A673 (cell line): ENCODE measurements around the gene EVA1A. TPM values are rescaled to one million over a fixed set of nuclear protein-coding genes. Genes with fewer than 3 reads are reported as not detected.

Experiments used
- BruUV-seq: library from RNA; stranded (reverse); fragments of 400-500 nt; replicated peaks from 2 replicates; lab custom pipeline; 2021; lab: Mats Ljungman, UMichigan
- CTCF ChIA-PET: fragments of 300-600 bp; sonication (Branson Sonifier 250); formaldehyde crosslinking; loops from one replicate; lab custom pipeline; 2022; ENCODE audit warnings: antibody characterized with exemption; lab: Charles Lee
- POLR2A ChIA-PET: fragments of 300-600 bp; sonication (Branson Sonifier 250); formaldehyde crosslinking; loops from one replicate; lab custom pipeline; 2022; ENCODE audit warnings: antibody characterized with exemption; ENCODE audit not compliant: low non-redundant PET; lab: Charles Lee
- DNase-seq: peaks from one replicate; pipeline ENCODE4 v3.0.0-alpha.2; 2015; ENCODE audit warnings: low spot score
- H3K27ac ChIP-seq: fragments of 200-600 bp; sonication (generic); 2 replicates; pipeline ENCODE4 v1.5.1; 2016; ENCODE audit warnings: mixed run types, low read depth, mild to moderate bottlenecking, mixed read lengths, antibody characterized with exemption, low read length; ENCODE audit not compliant: poor library complexity, severe bottlenecking
- H3K27me3 ChIP-seq: fragments of 200-600 bp; sonication (generic); replicated peaks from 2 replicates; pipeline ENCODE4 v1.6.1; 2017; ENCODE audit warnings: mixed run types, low read depth, mild to moderate bottlenecking, mixed read lengths, antibody characterized with exemption, low read length; ENCODE audit not compliant: insufficient read depth, poor library complexity
- H3K36me3 ChIP-seq: fragments of 200-600 bp; sonication (generic); 2 replicates; pipeline ENCODE4 v1.6.1; 2016; ENCODE audit warnings: mixed run types, mild to moderate bottlenecking, mixed read lengths, antibody characterized with exemption, low read length; ENCODE audit not compliant: insufficient read depth, poor library complexity, severe bottlenecking
- H3K4me1 ChIP-seq: fragments of 200-600 bp; sonication (generic); 2 replicates; pipeline ENCODE4 v1.6.1; 2017; ENCODE audit warnings: mixed run types, mild to moderate bottlenecking, mixed read lengths, antibody characterized with exemption, low read length; ENCODE audit not compliant: insufficient read depth, poor library complexity, severe bottlenecking
- H3K4me3 ChIP-seq: fragments of 200-600 bp; sonication (generic); 2 replicates; pipeline ENCODE4 v1.5.1; 2016; ENCODE audit warnings: low read depth, mixed run types, mild to moderate bottlenecking, mixed read lengths, low read length; ENCODE audit not compliant: poor library complexity, severe bottlenecking
- H3K9me3 ChIP-seq: fragments of 200-600 bp; sonication (generic); 2 replicates; pipeline ENCODE4 v1.6.1; 2016; ENCODE audit warnings: mixed run types, low read depth, mild to moderate bottlenecking, mixed read lengths, antibody characterized with exemption, low read length; ENCODE audit not compliant: poor library complexity, severe bottlenecking
- CTCF ChIP-seq: fragments of 300-800, 200-600 bp; sonication (generic); conservative IDR thresholded peaks from 2 replicates; pipeline ENCODE4 v1.5.1; 2017; ENCODE audit warnings: low read depth, mild to moderate bottlenecking, antibody characterized with exemption, low read length, moderate library complexity, mixed read lengths
- EZH2 ChIP-seq: fragments of 200-600 bp; sonication (generic); IDR thresholded peaks from 2 replicates; pipeline ENCODE4 v1.6.1; 2017; ENCODE audit warnings: borderline replicate concordance, low read depth, mild to moderate bottlenecking, mixed read lengths, antibody characterized with exemption, low read length; ENCODE audit not compliant: poor library complexity, severe bottlenecking
- intact Hi-C: fragments of 100-400 bp; cut with micrococcal nuclease; formaldehyde crosslinking; loops from one replicate; pipeline ENCODE4 v1.10.0; 2022; ENCODE audit not compliant: unreplicated experiment
- total RNA-seq: library from RNA; stranded (reverse); gene quantifications from 2 replicates; pipeline ENCODE4 v1.2.3, GENCODE V29; 2021

Gene EVA1A
- total RNA-seq, 1 experiment from 2014 or later: 4.3 TPM

DNA sequence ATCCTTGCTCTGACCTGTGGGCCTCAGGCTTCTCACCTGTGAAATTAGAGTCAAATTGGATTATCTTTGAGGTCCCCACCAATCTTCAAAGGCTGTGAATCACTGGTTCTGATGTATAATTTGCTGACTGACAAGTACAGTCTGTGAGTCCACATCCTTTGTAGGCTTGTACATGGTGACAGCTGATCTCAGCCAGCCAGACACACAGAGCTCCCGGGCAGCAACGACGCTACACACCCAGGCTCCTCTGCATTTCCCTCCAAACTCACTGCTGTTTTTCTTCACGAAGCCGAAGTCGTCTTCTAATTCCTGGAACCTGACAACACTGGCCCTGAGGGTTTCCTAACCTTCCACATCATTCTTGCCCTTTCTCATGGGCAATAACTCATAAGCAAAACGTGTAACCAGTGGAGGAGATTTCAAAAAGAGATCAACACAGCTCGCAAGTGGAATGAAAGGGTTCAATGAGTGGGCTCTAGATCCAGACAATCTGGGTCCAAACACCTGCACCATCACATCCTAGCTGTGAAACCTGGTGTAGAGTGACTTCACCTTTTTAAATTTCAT, 37.9 kb upstream of the EVA1A start:
- BruUV-seq: no TSS peak
- Histone ChIP-seq H3K27me3 (no peaks in the 10 kb centered on the region), H3K36me3 (no peaks in the 10 kb centered on the region), H3K27ac (no peak overlapping the region), H3K4me1 (peaks cover 24% of the 10 kb centered on the region), H3K9me3 (no peaks in the 10 kb centered on the region), H3K4me3 (no peak overlapping the region)
- TF ChIP-seq CTCF (no peak), EZH2 (no peak)
- POLR2A ChIA-PET: interaction anchor here (0.5 kb wide), 1 partner anchor 165 kb away, joined by 3 read pairs; no protein-coding TSS in a partner anchor
- no peak for DNase-seq
- CTCF ChIA-PET: no interaction called here
- intact Hi-C loops: no loop called here

DNA sequence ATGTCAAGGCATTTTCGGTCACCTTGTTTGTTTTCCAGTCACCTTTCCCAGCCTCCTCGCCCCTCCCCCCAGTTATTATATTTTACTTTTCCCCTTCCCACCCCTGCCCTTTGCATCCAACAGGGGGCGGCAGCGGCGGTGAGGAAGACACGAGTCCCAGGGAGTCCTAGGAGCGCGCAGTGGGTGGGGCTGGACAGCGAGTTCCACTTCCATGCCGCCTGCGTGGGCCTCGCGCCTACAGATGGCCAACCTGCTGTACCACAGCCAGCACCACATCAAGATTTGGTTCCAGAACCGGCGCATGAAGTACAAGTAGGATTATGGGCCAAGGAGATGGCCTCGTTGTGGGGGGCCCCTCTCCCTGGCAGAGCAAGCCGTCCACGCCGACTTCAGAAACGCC, 37.2 kb upstream of the EVA1A start:
- TF ChIP-seq CTCF (no peak), EZH2 (no peak)
- intact Hi-C loops: no loop called here
- H3K4me1 ChIP-seq: peaks cover 20% of the 10 kb centered on the region
- H3K36me3 ChIP-seq: no peaks in the 10 kb centered on the region
- BruUV-seq: no TSS peak
- CTCF ChIA-PET: no interaction called here
- H3K27ac ChIP-seq: no peak overlapping the region
- POLR2A ChIA-PET: no interaction called here
- H3K4me3 ChIP-seq: no peak overlapping the region
- H3K9me3 ChIP-seq: no peaks in the 10 kb centered on the region
- DNase-seq: no peak
- H3K27me3 ChIP-seq: no peaks in the 10 kb centered on the region

GRCh38 chr2:75596784-75597183, 36.0 kb upstream of the EVA1A start:
- H3K27me3 ChIP-seq: no peaks in the 10 kb centered on the region
- no peak overlapping the region for H3K27ac ChIP-seq
- H3K4me3 ChIP-seq: no peak overlapping the region
- H3K9me3 ChIP-seq: no peaks in the 10 kb centered on the region
- intact Hi-C loops: no loop called here
- H3K36me3 ChIP-seq: no peaks in the 10 kb centered on the region
- POLR2A ChIA-PET: interaction anchor here (0.6 kb wide), 1 partner anchor 28 kb away, joined by 3 read pairs; no protein-coding TSS in a partner anchor
- H3K4me1 ChIP-seq: peaks cover 30% of the 10 kb centered on the region
- no TSS peak for BruUV-seq
- DNase-seq: no peak
- CTCF ChIA-PET: no interaction called here
- TF ChIP-seq CTCF (no peak), EZH2 (no peak)
